ENCODE results near the gene TIMP3. TPM values are rescaled to one million over a fixed set of nuclear protein-coding genes. Genes with fewer than 3 reads are reported as not detected.
A peak's percentile ranks its signal among the peaks of the same experiment; 100 is the strongest.

Gene TIMP3
- total RNA-seq, 4 donors from 2014 or later: 566 to 898 (median 683) TPM

- Histone ChIP-seq H3K4me3 (no peak overlapping the region), H3K27me3 (no peaks in the 10 kb centered on the region), H3K36me3 (peaks cover 3 to 56% (median 23%) of the 10 kb centered on the region in 4 donors), H3K27ac (replicated peaks in 1 of 4) (peak overlapping the region; percentile 80 to 83 (median 83)), H3K4me1 (peaks cover 98 to 100% (median 99%) of the 10 kb centered on the region in 4 donors), H3K9me3 (no peaks in the 10 kb centered on the region)
- DNase-seq (ENCODE audit: extremely low spot score): no peak
- TF ChIP-seq EP300 (IDR thresholded peaks at IDR 0.05) (no peak), POLR2AphosphoS5 (IDR thresholded peaks at IDR 0.05) (peak in 1 of 2 donors; percentile 12)
- WGBS: 20% methylated on average over 2 of the region's 4 CpGs
- intact Hi-C loops (cut with DNase I): loop anchor here (5.0 kb wide), 1 partner anchor 47 kb away; the partner anchor contains the start of gene TIMP3
These were observed 48.0 kb downstream of the TIMP3 start for GRCh38 chr22:32849501-32849900.

- Histone ChIP-seq H3K9me3 (no peaks in the 10 kb centered on the region), H3K27ac (replicated peaks in 1 of 4) (peak overlapping the region; percentile 80 to 83 (median 83)), H3K4me1 (peaks cover 99 to 100% (median 100%) of the 10 kb centered on the region in 4 donors), H3K36me3 (peaks cover 9 to 62% (median 29%) of the 10 kb centered on the region in 4 donors), H3K27me3 (no peaks in the 10 kb centered on the region), H3K4me3 (no peak overlapping the region)
- intact Hi-C loops (cut with DNase I): no loop called here
- no peak for DNase-seq (ENCODE audit: extremely low spot score)
- WGBS: 95% methylated on average over 3 of the region's 3 CpGs
- no peak for TF ChIP-seq EP300 (IDR thresholded peaks at IDR 0.05)
- no peak for TF ChIP-seq POLR2A (IDR thresholded peaks at IDR 0.05; ENCODE audit: low read depth)
- no peak for TF ChIP-seq CTCF (IDR thresholded peaks at IDR 0.05)
- no peak for TF ChIP-seq POLR2AphosphoS5 (IDR thresholded peaks at IDR 0.05)
These were observed 48.7 kb downstream of the TIMP3 start for GRCh38 chr22:32850157-32850556.

- DNase-seq (ENCODE audit: extremely low spot score): peak; percentile 94
- intact Hi-C loops (cut with DNase I): no loop called here
- Histone ChIP-seq H3K27me3 (no peaks in the 10 kb centered on the region), H3K4me1 (peaks cover 96 to 100% (median 99%) of the 10 kb centered on the region in 4 donors), H3K9me3 (no peaks in the 10 kb centered on the region), H3K27ac (replicated peaks in 1 of 4) (peak overlapping the region; percentile 80 to 83 (median 83)), H3K36me3 (peaks cover 15 to 68% (median 34%) of the 10 kb centered on the region in 4 donors), H3K4me3 (peak overlapping the region in 1 of 4 donors; percentile 13)
- WGBS: 45% methylated on average over 11 of the region's 11 CpGs
- TF ChIP-seq EP300 (IDR thresholded peaks at IDR 0.05): no peak
- TF ChIP-seq POLR2A (IDR thresholded peaks at IDR 0.05; ENCODE audit: low read depth): no peak
- TF ChIP-seq CTCF (IDR thresholded peaks at IDR 0.05): no peak
- peak; percentile 75 to 88 for TF ChIP-seq POLR2AphosphoS5 (IDR thresholded peaks at IDR 0.05)
These were observed 49.3 kb downstream of the TIMP3 start for GRCh38 chr22:32850591-32851517.

- TF ChIP-seq POLR2A (IDR thresholded peaks at IDR 0.05; ENCODE audit: low read depth) (no peak), POLR2AphosphoS5 (IDR thresholded peaks at IDR 0.05) (peak; percentile 28 to 63), EP300 (IDR thresholded peaks at IDR 0.05) (peak; percentile 33)
- Histone ChIP-seq H3K27ac (replicated peaks in 1 of 4) (peak overlapping the region; percentile 80 to 83 (median 83)), H3K36me3 (peaks cover 30 to 75% (median 44%) of the 10 kb centered on the region in 4 donors), H3K4me1 (peaks cover 79 to 86% (median 84%) of the 10 kb centered on the region in 4 donors), H3K4me3 (no peak overlapping the region), H3K27me3 (no peaks in the 10 kb centered on the region), H3K9me3 (no peaks in the 10 kb centered on the region)
- 51% methylated on average over 10 of the region's 10 CpGs for WGBS
- intact Hi-C loops (cut with DNase I): no loop called here
- DNase-seq (ENCODE audit: extremely low spot score): no peak
These were observed 51.1 kb downstream of the TIMP3 start for GRCh38 chr22:32852395-32853251.

- intact Hi-C loops (cut with DNase I): no loop called here
- WGBS: 92% methylated on average over 2 of the region's 2 CpGs
- Histone ChIP-seq H3K9me3 (no peaks in the 10 kb centered on the region), H3K4me1 (peaks cover 70 to 76% (median 74%) of the 10 kb centered on the region in 4 donors), H3K36me3 (peaks cover 40 to 85% (median 55%) of the 10 kb centered on the region in 4 donors), H3K27me3 (no peaks in the 10 kb centered on the region), H3K4me3 (no peak overlapping the region), H3K27ac (replicated peaks in 1 of 4) (peak overlapping the region; percentile 80 to 83 (median 83))
- no peak for DNase-seq (ENCODE audit: extremely low spot score)
- TF ChIP-seq EP300 (IDR thresholded peaks at IDR 0.05) (no peak), CTCF (IDR thresholded peaks at IDR 0.05) (no peak), POLR2A (IDR thresholded peaks at IDR 0.05; ENCODE audit: low read depth) (no peak), POLR2AphosphoS5 (IDR thresholded peaks at IDR 0.05) (no peak)
These were observed 52.2 kb downstream of the TIMP3 start for GRCh38 chr22:32853662-32854061.

Data from esophagus muscularis mucosa (tissue), 4 donors.